Endothelial cell of umbilical vein (primary cell): ENCODE measurements around the gene DLGAP4. TPM values are rescaled to one million over a fixed set of nuclear protein-coding genes. Genes with fewer than 3 reads are reported as not detected.

Experiments
- BruUV-seq: library from RNA; stranded (reverse); fragments of 400-500 nt; replicated peaks from 2 replicates; lab custom pipeline; 2021; lab: Mats Ljungman, UMichigan
- CTCF ChIA-PET: fragments of 300-600, 350-600 bp; sonication (Branson Sonifier 250); formaldehyde crosslinking; loops from one replicate; lab custom pipeline; 2021; ENCODE audit warnings: antibody characterized with exemption, inconsistent platforms; lab: Charles Lee
- POLR2A ChIA-PET: fragments of 300-600, 350-600 bp; sonication (Branson Sonifier 250); formaldehyde crosslinking; loops from one replicate; lab custom pipeline; 2021; ENCODE audit warnings: antibody characterized with exemption, inconsistent platforms; lab: Charles Lee
- DNase-seq: peaks from one replicate; pipeline ENCODE4 v3.0.0-alpha.2; 2011; ENCODE audit warnings: low read depth, low spot score
- FAIRE-seq: peaks from 2 replicates; lab custom pipeline; 2011; peaks lifted over from hg19 to GRCh38; lab: Jason Lieb, UNC
- H2AFZ ChIP-seq: 2 replicates; pipeline ENCODE4 v1.6.0; 2012; ENCODE audit warnings: low read depth, low read length, control low read depth, inconsistent platforms
- H3K27ac ChIP-seq: 2 replicates; pipeline ENCODE4 v1.5.1; 2011; ENCODE audit warnings: low read depth, mild to moderate bottlenecking, control low read depth, low read length, moderate library complexity; ENCODE audit not compliant: insufficient read depth
- H3K27me3 ChIP-seq, 2 experiments: 2 replicates each; pipeline versions ENCODE4 v1.6.0 to v1.6.1; 2011; ENCODE audit warnings: low read length in 2 of 2, mixed read lengths in 1 of 2; ENCODE audit not compliant: control insufficient read depth in 2 of 2, insufficient read depth in 2 of 2
- H3K36me3 ChIP-seq, 2 experiments: 2 replicates in 1 of 2; 3 replicates in 1 of 2; pipeline ENCODE4 v1.5.1; 2011; ENCODE audit warnings: low read length in 2 of 2, mild to moderate bottlenecking in 1 of 2, moderate library complexity in 1 of 2; ENCODE audit not compliant: control insufficient read depth in 2 of 2, insufficient read depth in 2 of 2; ENCODE audit errors: extremely low read depth in 1 of 2
- H3K4me1 ChIP-seq: 3 replicates; pipeline ENCODE4 v1.5.1; 2011; ENCODE audit warnings: mild to moderate bottlenecking, low read length; ENCODE audit not compliant: control insufficient read depth, insufficient read depth; ENCODE audit errors: extremely low read depth
- H3K4me2 ChIP-seq: 2 replicates; pipeline ENCODE4 v1.6.1; 2011; ENCODE audit warnings: low read length, control low read depth, mixed read lengths; ENCODE audit not compliant: insufficient read depth
- H3K4me3 ChIP-seq, 3 experiments: fragments of 200-600 bp in 1 of 3; sonication (generic), shearing (Covaris generic) in 1 of 3; replicated peaks in 1 of 3; 2 replicates each; pipeline ENCODE4 v1.5.1; 2011 to 2016; ENCODE audit warnings: control low read depth in 3 of 3, low read length in 3 of 3, mild to moderate bottlenecking in 2 of 3, inconsistent platforms in 1 of 3, low read depth in 1 of 3, moderate library complexity in 1 of 3; ENCODE audit not compliant: insufficient read depth in 1 of 3
- H3K79me2 ChIP-seq: 2 replicates; pipeline ENCODE4 v1.6.0; 2012; ENCODE audit warnings: low read length, inconsistent platforms; ENCODE audit not compliant: control insufficient read depth, insufficient read depth
- H3K9ac ChIP-seq: replicated peaks from 2 replicates; pipeline ENCODE3; 2011; ENCODE audit warnings: low read length, control low read depth; ENCODE audit not compliant: insufficient read depth; ENCODE audit errors: extremely low read depth
- H3K9me1 ChIP-seq: replicated peaks from 3 replicates; pipeline ENCODE4 v1.6.0; 2011; ENCODE audit warnings: mild to moderate bottlenecking, low read length; ENCODE audit not compliant: control insufficient read depth, insufficient read depth; ENCODE audit errors: extremely low read depth
- H3K9me3 ChIP-seq: replicated peaks from 2 replicates; pipeline ENCODE4 v1.5.1; 2012; ENCODE audit warnings: low read length, inconsistent platforms; ENCODE audit not compliant: control insufficient read depth, insufficient read depth
- H4K20me1 ChIP-seq: replicated peaks from 2 replicates; pipeline ENCODE3; 2011; ENCODE audit warnings: mild to moderate bottlenecking, low read length; ENCODE audit not compliant: control insufficient read depth, insufficient read depth; ENCODE audit errors: extremely low read depth
- CTCF ChIP-seq, 2 donors: IDR thresholded peaks; 1 replicate in 1 of 2; 2 replicates in 1 of 2; pipeline ENCODE4 v1.5.1; 2011; ENCODE audit warnings: low read length in 2 of 2, mild to moderate bottlenecking in 2 of 2, moderate library complexity in 2 of 2, control low read depth in 1 of 2, inconsistent platforms in 1 of 2, low read depth in 1 of 2; ENCODE audit not compliant: insufficient read depth in 1 of 2; ENCODE audit errors: extremely low read depth in 1 of 2
- EZH2 ChIP-seq: IDR thresholded peaks from 2 replicates; pipeline ENCODE4 v1.6.1; 2012; ENCODE audit warnings: borderline replicate concordance, low read depth, mild to moderate bottlenecking, moderate library complexity, low read length, inconsistent platforms; ENCODE audit not compliant: severe bottlenecking
- FOS ChIP-seq: IDR thresholded peaks from 2 replicates; pipeline ENCODE4 v1.6.1; 2011; ENCODE audit warnings: mild to moderate bottlenecking, low read length, moderate library complexity, borderline replicate concordance; ENCODE audit not compliant: insufficient read depth
- GATA2 ChIP-seq: IDR thresholded peaks from 2 replicates; pipeline ENCODE4 v1.7.0; 2011; ENCODE audit warnings: low read depth, mild to moderate bottlenecking, moderate library complexity, mixed read lengths, low read length; ENCODE audit not compliant: insufficient read length, insufficient read depth
- JUN ChIP-seq: IDR thresholded peaks from 2 replicates; pipeline ENCODE4 v1.6.1; 2011; ENCODE audit warnings: borderline replicate concordance, low read depth; ENCODE audit not compliant: insufficient read length, insufficient read depth
- MAX ChIP-seq: IDR thresholded peaks from 2 replicates; pipeline ENCODE4 v1.6.1; 2011; ENCODE audit not compliant: insufficient read depth, insufficient read length
- MYC ChIP-seq: IDR thresholded peaks from one replicate; pipeline ENCODE4 v1.6.1; 2011; ENCODE audit warnings: mild to moderate bottlenecking, low read depth, low read length
- POLR2A ChIP-seq: IDR thresholded peaks from 2 replicates; pipeline ENCODE4 v1.6.1; 2012; ENCODE audit warnings: low read depth, mild to moderate bottlenecking, control low read depth, low read length
- POLR2AphosphoS5 ChIP-seq: IDR thresholded peaks from 2 replicates; pipeline ENCODE4 v1.6.1; 2012; ENCODE audit warnings: low read depth, mild to moderate bottlenecking, control low read depth, low read length, moderate library complexity; ENCODE audit not compliant: insufficient read depth
- dilution Hi-C: fragments of 300-500 bp; cut with MboI; formaldehyde crosslinking; loops from one replicate; pipeline ENCODE4 v1.15.0; 2019; ENCODE audit warnings: low sequenced_read_pairs; ENCODE audit not compliant: extremely low pct_ligation_motif_present
- intact Hi-C: fragments of 100-400 bp; cut with micrococcal nuclease; formaldehyde crosslinking; loops from one replicate; pipeline ENCODE4 v1.10.0; 2022
- polyA plus RNA-seq, 4 experiments: library from polyadenylated mRNA; depleted of rRNA in 3 of 4; stranded (reverse) in 3 of 4; unstranded in 1 of 4; fragments of >200 nt; gene quantifications; 2 replicates each; pipeline versions ENCODE4 v1.2.1 to v1.2.3, GENCODE V29; 2011 to 2012; ENCODE audit warnings: missing spikeins in 1 of 4
- total RNA-seq: library from RNA; stranded (reverse); gene quantifications from 2 replicates; pipeline ENCODE4 v1.2.3, GENCODE V29; 2021

The DLGAP4 gene
- total and polyA plus RNA-seq, 2 donors (not counting 3 experiments of a cell fraction or from before 2014, with no cell fraction given): 57.5 to 125 TPM

- Histone ChIP-seq H3K4me2 (no peak overlapping the region), H3K9me3 (no peaks in the 10 kb centered on the region), H3K27me3 (no peaks in the 10 kb centered on the region), H3K27ac (no peak overlapping the region), H2AFZ (no peak overlapping the region), H3K9me1 (no peaks in the 10 kb centered on the region), H3K4me1 (no peaks in the 10 kb centered on the region), H4K20me1 (no peaks in the 10 kb centered on the region), H3K36me3 (peaks cover 3 to 8% of the 10 kb centered on the region in 2 experiments), H3K4me3 (no peak overlapping the region), H3K9ac (no peak overlapping the region), H3K79me2 (no peaks in the 10 kb centered on the region)
- TF ChIP-seq EZH2 (no peak), POLR2AphosphoS5 (no peak), POLR2A (no peak), GATA2 (no peak), MYC (no peak), JUN (no peak), MAX (no peak), CTCF (IDR thresholded peaks at IDR 0.05; ENCODE audit: extremely low read depth in 1 of 2, insufficient read depth in 1 of 2, low read depth in 1 of 2, low read length in 2 of 2) (no peak), FOS (no peak)
- intact Hi-C loops (no loop called here), dilution Hi-C loops (no loop called here)
- ChIA-PET POLR2A (no interaction called here), CTCF (interaction anchor here (0.7 to 1.3 kb wide), 2 partner anchors 58 to 279 kb away, joined by 3 to 4 read pairs; no protein-coding TSS in a partner anchor)
- BruUV-seq: no TSS peak
- DNase-seq: no peak
- no peak for FAIRE-seq
Observed at GRCh38 chr20:36260316-36260715, 45.8 kb upstream of the DLGAP4 start.
